ENCODE measurements around the gene TGFB1I1. TPM values are rescaled to one million over a fixed set of nuclear protein-coding genes. Genes with fewer than 3 reads are reported as not detected.

TGFB1I1 gene
- polyA plus RNA-seq, 1 donor from 2014 or later, result 0.38 TPM

GRCh38 chr16:31474773-31475738 lies 3.1 kb downstream of the TGFB1I1 start:
- Histone ChIP-seq H3K79me2 (replicated peaks; ENCODE audit: insufficient read depth, low read length) (no peaks in the 10 kb centered on the region), H3F3A (ENCODE audit: insufficient read depth, low read length, poor library complexity, severe bottlenecking) (no peaks in the 10 kb centered on the region), H3K9me3 (ENCODE audit: low read length) (no peaks in the 10 kb centered on the region), H3K27ac (ENCODE audit: low read length) (no peak overlapping the region), H3K36me3 (ENCODE audit: insufficient read depth, low read length) (no peaks in the 10 kb centered on the region), H3K4me3 (ENCODE audit: low read length) (no peak overlapping the region), H2AFZ (ENCODE audit: low read depth, low read length) (no peak overlapping the region), H3K27me3 (ENCODE audit: insufficient read depth, low read depth, low read length) (peaks cover 86% of the 10 kb centered on the region), H4K20me1 (ENCODE audit: insufficient read depth) (no peaks in the 10 kb centered on the region), H3K9ac (ENCODE audit: low read length) (no peak overlapping the region), H3K4me2 (ENCODE audit: low read length) (no peak overlapping the region), H3K9me2 (ENCODE audit: insufficient read depth, low read length) (no peaks in the 10 kb centered on the region)
- TF ChIP-seq CTCF (IDR thresholded peaks at IDR 0.05; ENCODE audit: poor library complexity, severe bottlenecking) (no peak), POLR2AphosphoS5 (IDR thresholded peaks at IDR 0.05) (no peak), TAF1 (IDR thresholded peaks at IDR 0.05; ENCODE audit: low read depth) (no peak), EP300 (conservative IDR thresholded peaks at IDR 0.05; ENCODE audit: poor library complexity, severe bottlenecking) (no peak), SMC3 (conservative IDR thresholded peaks at IDR 0.05; ENCODE audit: poor library complexity) (no peak), EZH2 (IDR thresholded peaks at IDR 0.05; ENCODE audit: borderline replicate concordance, insufficient read depth, low read length, poor library complexity, severe bottlenecking) (no peak), RAD21 (conservative IDR thresholded peaks at IDR 0.05) (no peak), REST (IDR thresholded peaks at IDR 0.05; ENCODE audit: borderline replicate concordance) (no peak), MXI1 (conservative IDR thresholded peaks at IDR 0.05; ENCODE audit: poor library complexity, severe bottlenecking) (no peak)

GRCh38 chr16:31475946-31476302 lies 4.0 kb downstream of the TGFB1I1 start:
- H3K27ac ChIP-seq (ENCODE audit: low read length), result no peak overlapping the region
- H3K27me3 ChIP-seq (ENCODE audit: insufficient read depth, low read depth, low read length), result peaks cover 89% of the 10 kb centered on the region
- H3K4me2 ChIP-seq (ENCODE audit: low read length), result no peak overlapping the region
- H2AFZ ChIP-seq (ENCODE audit: low read depth, low read length), result no peak overlapping the region
- H3K4me3 ChIP-seq (ENCODE audit: low read length), result no peak overlapping the region
- no peaks in the 10 kb centered on the region for H3K79me2 ChIP-seq (replicated peaks; ENCODE audit: insufficient read depth, low read length)
- no peaks in the 10 kb centered on the region for H3K9me2 ChIP-seq (ENCODE audit: insufficient read depth, low read length)
- no peaks in the 10 kb centered on the region for H3F3A ChIP-seq (ENCODE audit: insufficient read depth, low read length, poor library complexity, severe bottlenecking)
- no peak overlapping the region for H3K9ac ChIP-seq (ENCODE audit: low read length)
- no peaks in the 10 kb centered on the region for H3K9me3 ChIP-seq (ENCODE audit: low read length)
- no peaks in the 10 kb centered on the region for H3K36me3 ChIP-seq (ENCODE audit: insufficient read depth, low read length)
- TF ChIP-seq MXI1 (conservative IDR thresholded peaks at IDR 0.05; ENCODE audit: poor library complexity, severe bottlenecking), result no peak
- no peak for TF ChIP-seq CTCF (IDR thresholded peaks at IDR 0.05; ENCODE audit: poor library complexity, severe bottlenecking)
- TF ChIP-seq TAF1 (IDR thresholded peaks at IDR 0.05; ENCODE audit: low read depth), result no peak
- TF ChIP-seq EZH2 (IDR thresholded peaks at IDR 0.05; ENCODE audit: borderline replicate concordance, insufficient read depth, low read length, poor library complexity, severe bottlenecking), result no peak
- TF ChIP-seq RAD21 (conservative IDR thresholded peaks at IDR 0.05), result no peak
- no peak for TF ChIP-seq REST (IDR thresholded peaks at IDR 0.05; ENCODE audit: borderline replicate concordance)
- TF ChIP-seq POLR2AphosphoS5 (IDR thresholded peaks at IDR 0.05), result no peak
- TF ChIP-seq SMC3 (conservative IDR thresholded peaks at IDR 0.05; ENCODE audit: poor library complexity), result no peak
- TF ChIP-seq EP300 (conservative IDR thresholded peaks at IDR 0.05; ENCODE audit: poor library complexity, severe bottlenecking), result no peak
- no peaks in the 10 kb centered on the region for H4K20me1 ChIP-seq (ENCODE audit: insufficient read depth)
